ENCODE data around the gene ZBTB7C.

ZBTB7C gene

GRCh38 chr18:48080546-48080945 lies 328.6 kb downstream of the ZBTB7C start:
- Histone ChIP-seq H3K9ac (ENCODE audit: low read length) (no peak overlapping the region), H3K27ac (ENCODE audit: low read depth, low read length) (no peak overlapping the region), H3K4me1 (ENCODE audit: insufficient read depth, low read length) (no peaks in the 10 kb centered on the region), H3K4me3 (ENCODE audit: low read depth in 1 of 2, low read length in 2 of 2) (no peak overlapping the region), H3K36me3 (ENCODE audit: insufficient read depth, low read length) (no peaks in the 10 kb centered on the region), H3K27me3 (ENCODE audit: control insufficient read depth in 1 of 2, insufficient read depth in 2 of 2, low read length in 2 of 2) (no peaks in the 10 kb centered on the region), H3K9me3 (ENCODE audit: low read length) (no peaks in the 10 kb centered on the region)

- Histone ChIP-seq H3K27me3 (ENCODE audit: control insufficient read depth in 1 of 2, insufficient read depth in 2 of 2, low read length in 2 of 2) (no peaks in the 10 kb centered on the region), H3K4me1 (ENCODE audit: insufficient read depth, low read length) (no peaks in the 10 kb centered on the region), H3K27ac (ENCODE audit: low read depth, low read length) (no peak overlapping the region), H3K9ac (ENCODE audit: low read length) (no peak overlapping the region), H3K9me3 (ENCODE audit: low read length) (no peaks in the 10 kb centered on the region), H3K36me3 (ENCODE audit: insufficient read depth, low read length) (no peaks in the 10 kb centered on the region), H3K4me3 (ENCODE audit: low read depth in 1 of 2, low read length in 2 of 2) (no peak overlapping the region)
Observed at GRCh38 chr18:48079885-48080284, 329.3 kb downstream of the ZBTB7C start.

GRCh38 chr18:48078448-48078847 lies 330.7 kb downstream of the ZBTB7C start:
- no peak overlapping the region for H3K9ac ChIP-seq (ENCODE audit: low read length)
- no peaks in the 10 kb centered on the region for H3K9me3 ChIP-seq (ENCODE audit: low read length)
- H3K4me3 ChIP-seq (ENCODE audit: low read depth in 1 of 2, low read length in 2 of 2), result no peak overlapping the region
- no peak overlapping the region for H3K27ac ChIP-seq (ENCODE audit: low read depth, low read length)
- H3K27me3 ChIP-seq (ENCODE audit: control insufficient read depth in 1 of 2, insufficient read depth in 2 of 2, low read length in 2 of 2), result no peaks in the 10 kb centered on the region
- H3K36me3 ChIP-seq (ENCODE audit: insufficient read depth, low read length), result no peaks in the 10 kb centered on the region
- H3K4me1 ChIP-seq (ENCODE audit: insufficient read depth, low read length), result no peaks in the 10 kb centered on the region

GRCh38 chr18:48077291-48077690 lies 331.9 kb downstream of the ZBTB7C start:
- Histone ChIP-seq H3K27ac (ENCODE audit: low read depth, low read length) (no peak overlapping the region), H3K4me3 (ENCODE audit: low read depth in 1 of 2, low read length in 2 of 2) (no peak overlapping the region), H3K9me3 (ENCODE audit: low read length) (no peaks in the 10 kb centered on the region), H3K36me3 (ENCODE audit: insufficient read depth, low read length) (no peaks in the 10 kb centered on the region), H3K4me1 (ENCODE audit: insufficient read depth, low read length) (no peaks in the 10 kb centered on the region), H3K9ac (ENCODE audit: low read length) (no peak overlapping the region), H3K27me3 (ENCODE audit: control insufficient read depth in 1 of 2, insufficient read depth in 2 of 2, low read length in 2 of 2) (no peaks in the 10 kb centered on the region)

GRCh38 chr18:48076461-48076860 lies 332.7 kb downstream of the ZBTB7C start:
- H3K27me3 ChIP-seq (ENCODE audit: control insufficient read depth in 1 of 2, insufficient read depth in 2 of 2, low read length in 2 of 2), result no peaks in the 10 kb centered on the region
- no peak overlapping the region for H3K27ac ChIP-seq (ENCODE audit: low read depth, low read length)

GRCh38 chr18:48075707-48076093 lies 333.5 kb downstream of the ZBTB7C start:
- H3K9ac ChIP-seq (ENCODE audit: low read length), result no peak overlapping the region
- H3K27ac ChIP-seq (ENCODE audit: low read depth, low read length), result no peak overlapping the region
- no peaks in the 10 kb centered on the region for H3K36me3 ChIP-seq (ENCODE audit: insufficient read depth, low read length)
- no peak overlapping the region for H3K4me3 ChIP-seq (ENCODE audit: low read depth in 1 of 2, low read length in 2 of 2)
- no peaks in the 10 kb centered on the region for H3K27me3 ChIP-seq (ENCODE audit: control insufficient read depth in 1 of 2, insufficient read depth in 2 of 2, low read length in 2 of 2)
- H3K9me3 ChIP-seq (ENCODE audit: low read length), result no peaks in the 10 kb centered on the region
- no peaks in the 10 kb centered on the region for H3K4me1 ChIP-seq (ENCODE audit: insufficient read depth, low read length)

More at GRCh38 chr18:48076461-48076860, 332.7 kb downstream of the ZBTB7C start:
- Histone ChIP-seq H3K9ac (ENCODE audit: low read length) (no peak overlapping the region), H3K4me1 (ENCODE audit: insufficient read depth, low read length) (no peaks in the 10 kb centered on the region), H3K9me3 (ENCODE audit: low read length) (no peaks in the 10 kb centered on the region), H3K4me3 (ENCODE audit: low read depth in 1 of 2, low read length in 2 of 2) (no peak overlapping the region), H3K36me3 (ENCODE audit: insufficient read depth, low read length) (no peaks in the 10 kb centered on the region)

- H3K9ac ChIP-seq (ENCODE audit: low read length), result no peak overlapping the region
- no peak overlapping the region for H3K4me3 ChIP-seq (ENCODE audit: low read depth in 1 of 2, low read length in 2 of 2)
- no peaks in the 10 kb centered on the region for H3K27me3 ChIP-seq (ENCODE audit: control insufficient read depth in 1 of 2, insufficient read depth in 2 of 2, low read length in 2 of 2)
- H3K4me1 ChIP-seq (ENCODE audit: insufficient read depth, low read length), result no peaks in the 10 kb centered on the region
- H3K9me3 ChIP-seq (ENCODE audit: low read length), result no peaks in the 10 kb centered on the region
- no peaks in the 10 kb centered on the region for H3K36me3 ChIP-seq (ENCODE audit: insufficient read depth, low read length)
- no peak overlapping the region for H3K27ac ChIP-seq (ENCODE audit: low read depth, low read length)
Observed at GRCh38 chr18:48074929-48075706, 334.1 kb downstream of the ZBTB7C start.

GRCh38 chr18:48073211-48073930 lies 335.8 kb downstream of the ZBTB7C start:
- Histone ChIP-seq H3K9ac (ENCODE audit: low read length) (no peak overlapping the region), H3K4me3 (ENCODE audit: low read depth in 1 of 2, low read length in 2 of 2) (no peak overlapping the region), H3K27me3 (ENCODE audit: control insufficient read depth in 1 of 2, insufficient read depth in 2 of 2, low read length in 2 of 2) (no peaks in the 10 kb centered on the region), H3K36me3 (ENCODE audit: insufficient read depth, low read length) (no peaks in the 10 kb centered on the region), H3K4me1 (ENCODE audit: insufficient read depth, low read length) (no peaks in the 10 kb centered on the region), H3K27ac (ENCODE audit: low read depth, low read length) (no peak overlapping the region), H3K9me3 (ENCODE audit: low read length) (no peaks in the 10 kb centered on the region)

- Histone ChIP-seq H3K27ac (ENCODE audit: low read depth, low read length) (no peak overlapping the region), H3K9me3 (ENCODE audit: low read length) (no peaks in the 10 kb centered on the region), H3K4me1 (ENCODE audit: insufficient read depth, low read length) (no peaks in the 10 kb centered on the region), H3K9ac (ENCODE audit: low read length) (no peak overlapping the region), H3K36me3 (ENCODE audit: insufficient read depth, low read length) (no peaks in the 10 kb centered on the region), H3K4me3 (ENCODE audit: low read depth in 1 of 2, low read length in 2 of 2) (no peak overlapping the region), H3K27me3 (ENCODE audit: control insufficient read depth in 1 of 2, insufficient read depth in 2 of 2, low read length in 2 of 2) (no peaks in the 10 kb centered on the region)
Observed at GRCh38 chr18:48072428-48073204, 336.6 kb downstream of the ZBTB7C start.

GRCh38 chr18:48068916-48069445 lies 340.2 kb downstream of the ZBTB7C start:
- H3K36me3 ChIP-seq (ENCODE audit: insufficient read depth, low read length), result no peaks in the 10 kb centered on the region
- H3K27me3 ChIP-seq (ENCODE audit: control insufficient read depth in 1 of 2, insufficient read depth in 2 of 2, low read length in 2 of 2), result no peaks in the 10 kb centered on the region
- no peak overlapping the region for H3K4me3 ChIP-seq (ENCODE audit: low read depth in 1 of 2, low read length in 2 of 2)
- H3K4me1 ChIP-seq (ENCODE audit: insufficient read depth, low read length), result no peaks in the 10 kb centered on the region
- H3K27ac ChIP-seq (ENCODE audit: low read depth, low read length), result no peak overlapping the region
- H3K9ac ChIP-seq (ENCODE audit: low read length), result no peak overlapping the region
- H3K9me3 ChIP-seq (ENCODE audit: low read length), result no peaks in the 10 kb centered on the region

- Histone ChIP-seq H3K9ac (ENCODE audit: low read length) (no peak overlapping the region), H3K36me3 (ENCODE audit: insufficient read depth, low read length) (no peaks in the 10 kb centered on the region), H3K4me3 (ENCODE audit: low read depth in 1 of 2, low read length in 2 of 2) (no peak overlapping the region), H3K9me3 (ENCODE audit: low read length) (no peaks in the 10 kb centered on the region), H3K27me3 (ENCODE audit: control insufficient read depth in 1 of 2, insufficient read depth in 2 of 2, low read length in 2 of 2) (no peaks in the 10 kb centered on the region), H3K4me1 (ENCODE audit: insufficient read depth, low read length) (no peaks in the 10 kb centered on the region), H3K27ac (ENCODE audit: low read depth, low read length) (no peak overlapping the region)
Observed at GRCh38 chr18:48066225-48066652, 342.9 kb downstream of the ZBTB7C start.
